ENCODE measurements around the gene HRH1. TPM values are rescaled to one million over a fixed set of nuclear protein-coding genes. Genes with fewer than 3 reads are reported as not detected.
A peak's percentile ranks its signal among the peaks of the same experiment; 100 is the strongest.

HRH1 gene
- total RNA-seq, 4 donors from 2014 or later = 2.0 to 9.7 (median 8.0) TPM

DNA sequence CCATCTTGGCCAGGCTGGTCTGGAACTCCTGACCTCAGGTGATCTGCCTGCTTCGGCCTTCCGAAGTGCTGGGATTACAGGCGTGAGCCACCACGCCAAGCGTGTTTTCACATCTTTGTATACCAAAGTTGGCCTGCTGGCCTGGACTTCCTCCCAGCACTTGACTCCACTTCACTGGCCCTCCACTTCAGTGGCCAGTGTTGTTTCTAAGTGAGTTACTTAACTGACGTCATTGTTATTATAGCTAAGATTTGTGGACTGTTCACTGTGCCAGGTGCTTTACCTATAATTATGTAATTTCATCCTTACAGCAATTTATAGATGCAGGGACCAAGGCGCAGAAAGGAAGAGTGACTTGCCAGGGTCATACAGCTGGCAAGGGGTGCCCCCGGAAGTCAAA is 52.0 kb downstream of the HRH1 start:
- Histone ChIP-seq H3K9me3 (no peaks in the 10 kb centered on the region), H3K27ac (no peak overlapping the region), H3K36me3 (no peaks in the 10 kb centered on the region), H3K4me1 (peaks cover 0 to 10% (median 6%) of the 10 kb centered on the region in 4 donors), H3K27me3 (no peaks in the 10 kb centered on the region), H3K4me3 (no peak overlapping the region)
- intact Hi-C loops (cut with DNase I; ENCODE audit: low total_unique reads) (no loop called here), in situ Hi-C loops (cut with MboI; ENCODE audit: low pct_ligation_motif_present in 1 of 4, low pct_unique_long_range_greater_than_20kb in 1 of 4, low sequenced_read_pairs in 3 of 4) (no loop called here)
- TF ChIP-seq POLR2AphosphoS5 (IDR thresholded peaks at IDR 0.05) (no peak), POLR2A (IDR thresholded peaks at IDR 0.05) (no peak), EP300 (IDR thresholded peaks at IDR 0.05; ENCODE audit: low read depth) (no peak)
- TF ChIP-seq, protein P1, sequence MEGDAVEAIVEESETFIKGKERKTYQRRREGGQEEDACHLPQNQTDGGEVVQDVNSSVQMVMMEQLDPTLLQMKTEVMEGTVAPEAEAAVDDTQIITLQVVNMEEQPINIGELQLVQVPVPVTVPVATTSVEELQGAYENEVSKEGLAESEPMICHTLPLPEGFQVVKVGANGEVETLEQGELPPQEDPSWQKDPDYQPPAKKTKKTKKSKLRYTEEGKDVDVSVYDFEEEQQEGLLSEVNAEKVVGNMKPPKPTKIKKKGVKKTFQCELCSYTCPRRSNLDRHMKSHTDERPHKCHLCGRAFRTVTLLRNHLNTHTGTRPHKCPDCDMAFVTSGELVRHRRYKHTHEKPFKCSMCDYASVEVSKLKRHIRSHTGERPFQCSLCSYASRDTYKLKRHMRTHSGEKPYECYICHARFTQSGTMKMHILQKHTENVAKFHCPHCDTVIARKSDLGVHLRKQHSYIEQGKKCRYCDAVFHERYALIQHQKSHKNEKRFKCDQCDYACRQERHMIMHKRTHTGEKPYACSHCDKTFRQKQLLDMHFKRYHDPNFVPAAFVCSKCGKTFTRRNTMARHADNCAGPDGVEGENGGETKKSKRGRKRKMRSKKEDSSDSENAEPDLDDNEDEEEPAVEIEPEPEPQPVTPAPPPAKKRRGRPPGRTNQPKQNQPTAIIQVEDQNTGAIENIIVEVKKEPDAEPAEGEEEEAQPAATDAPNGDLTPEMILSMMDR (IDR thresholded peaks at IDR 0.05) = no peak
- DNase-seq = no peak
- 84 to 97% methylated on average over 5 to 8 of the region's 8 CpGs for WGBS, 2 donors (ENCODE audit: low coverage in 1 of 2)

DNA sequence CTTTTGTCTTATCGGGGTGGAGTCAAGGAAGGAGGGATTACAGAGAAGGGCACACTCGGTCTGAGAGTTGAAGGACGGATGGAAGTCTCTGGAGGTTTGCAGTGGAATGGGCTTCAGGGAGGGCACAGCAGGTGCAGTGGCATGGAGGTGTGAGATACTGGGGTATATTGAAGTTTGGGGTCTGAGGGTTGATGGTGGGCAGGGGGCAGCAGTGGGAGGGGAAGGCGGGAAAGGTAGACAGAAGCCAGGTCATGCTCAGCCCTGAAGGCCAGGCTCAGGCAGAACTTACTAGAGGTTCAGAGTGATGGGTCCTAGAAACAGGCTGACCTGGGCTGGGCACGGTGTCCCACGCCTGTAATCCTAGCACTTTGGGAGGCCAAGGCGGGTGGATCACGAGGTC is 52.7 kb downstream of the HRH1 start:
- in situ Hi-C loops (cut with MboI; ENCODE audit: low pct_ligation_motif_present in 1 of 4, low pct_unique_long_range_greater_than_20kb in 1 of 4, low sequenced_read_pairs in 3 of 4) (no loop called here), intact Hi-C loops (cut with DNase I; ENCODE audit: low total_unique reads) (no loop called here)
- Histone ChIP-seq H3K9me3 (no peaks in the 10 kb centered on the region), H3K27ac (no peak overlapping the region), H3K27me3 (no peaks in the 10 kb centered on the region), H3K4me1 (peaks cover 0 to 13% (median 6%) of the 10 kb centered on the region in 4 donors), H3K4me3 (no peak overlapping the region), H3K36me3 (no peaks in the 10 kb centered on the region)
- 87 to 96% methylated on average over 3 to 8 of the region's 8 CpGs for WGBS, 2 donors (ENCODE audit: low coverage in 1 of 2)
- TF ChIP-seq, protein P1 (IDR thresholded peaks at IDR 0.05) = no peak
- TF ChIP-seq EP300 (IDR thresholded peaks at IDR 0.05; ENCODE audit: low read depth) (no peak), POLR2AphosphoS5 (IDR thresholded peaks at IDR 0.05) (no peak), POLR2A (IDR thresholded peaks at IDR 0.05) (no peak)
- DNase-seq = no peak

DNA sequence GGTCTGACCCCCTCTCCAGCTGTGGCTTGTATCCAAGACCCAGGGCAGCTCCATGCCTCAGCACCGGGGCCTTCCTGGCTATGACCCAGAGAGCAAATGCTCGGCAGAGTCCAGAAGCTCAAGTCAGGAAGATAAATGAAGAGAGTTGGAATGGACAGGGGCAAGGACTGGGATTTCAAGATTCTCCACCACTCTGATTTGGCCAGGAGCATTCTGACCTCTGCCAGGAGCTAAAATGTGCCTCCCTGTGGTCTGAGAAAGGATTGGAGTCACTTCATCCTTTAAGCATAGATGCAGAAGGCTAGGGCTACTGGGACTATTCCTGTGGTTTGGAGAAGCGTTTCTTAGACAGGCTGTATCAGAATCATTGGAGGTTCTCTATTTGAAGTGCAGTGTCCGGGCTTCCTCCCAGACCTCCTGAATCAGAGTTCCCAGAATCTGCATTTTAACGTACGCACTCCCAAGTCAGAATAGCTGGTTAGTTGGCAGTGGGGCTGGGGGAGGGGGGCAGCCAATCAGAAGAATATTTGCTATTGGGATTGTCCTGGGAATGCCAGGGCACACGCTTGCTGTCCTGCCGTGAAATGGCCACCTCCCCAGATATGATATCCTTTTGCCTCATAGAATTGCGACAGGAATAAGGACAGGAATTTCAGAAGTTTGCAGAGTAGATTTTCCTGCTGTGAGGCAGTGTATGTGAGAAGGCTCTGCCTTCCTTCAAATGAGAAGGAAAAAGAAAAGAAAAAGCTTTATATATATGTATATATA is 57.4 kb downstream of the HRH1 start:
- Histone ChIP-seq H3K36me3 (no peaks in the 10 kb centered on the region), H3K4me1 (peaks cover 0 to 21% (median 11%) of the 10 kb centered on the region in 4 donors)
- WGBS, 2 donors (ENCODE audit: low coverage in 1 of 2) = 77 to 80% methylated on average over 1 to 9 of the region's 9 CpGs

DNA sequence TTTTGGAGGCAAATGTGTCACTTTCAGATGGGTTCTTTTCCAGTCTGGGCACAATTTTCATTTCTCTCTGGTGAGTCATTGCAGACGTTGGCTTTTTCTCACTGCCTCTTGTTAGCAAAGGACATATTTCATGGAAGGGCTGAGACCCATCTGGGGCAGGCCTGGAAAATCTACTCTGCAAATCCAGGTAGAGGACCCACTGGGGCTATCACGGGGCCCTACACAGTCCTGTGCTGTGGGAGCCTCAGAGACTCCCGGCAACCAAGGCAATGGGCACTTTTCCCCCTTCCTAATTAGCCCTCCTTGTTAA is 58.0 kb downstream of the HRH1 start:
- Histone ChIP-seq H3K4me1 (peaks cover 0 to 21% (median 11%) of the 10 kb centered on the region in 4 donors), H3K4me3 (no peak overlapping the region), H3K27ac (peak overlapping the region in 3 of 4 donors; percentile 38 to 72 (median 49)), H3K9me3 (no peaks in the 10 kb centered on the region), H3K36me3 (no peaks in the 10 kb centered on the region), H3K27me3 (no peaks in the 10 kb centered on the region)
- in situ Hi-C loops (cut with MboI; ENCODE audit: low pct_ligation_motif_present in 1 of 4, low pct_unique_long_range_greater_than_20kb in 1 of 4, low sequenced_read_pairs in 3 of 4) (no loop called here), intact Hi-C loops (cut with DNase I; ENCODE audit: low total_unique reads) (no loop called here)
- TF ChIP-seq POLR2AphosphoS5 (IDR thresholded peaks at IDR 0.05) = no peak
- TF ChIP-seq POLR2A (IDR thresholded peaks at IDR 0.05) = no peak
- TF ChIP-seq, protein P1 (IDR thresholded peaks at IDR 0.05) = no peak
- TF ChIP-seq EP300 (IDR thresholded peaks at IDR 0.05; ENCODE audit: low read depth) = no peak
- DNase-seq = no peak
- 52 to 72% methylated on average over 3 of the region's 3 CpGs for WGBS, 2 donors (ENCODE audit: low coverage in 1 of 2)

More for the DNA sequence above, 57.4 kb downstream of the HRH1 start:
- intact Hi-C loops (cut with DNase I; ENCODE audit: low total_unique reads) (no loop called here), in situ Hi-C loops (cut with MboI; ENCODE audit: low pct_ligation_motif_present in 1 of 4, low pct_unique_long_range_greater_than_20kb in 1 of 4, low sequenced_read_pairs in 3 of 4) (no loop called here)
- peak overlapping the region in 3 of 4 donors; percentile 38 to 72 (median 49) for H3K27ac ChIP-seq
- no peaks in the 10 kb centered on the region for H3K9me3 ChIP-seq
- no peak for DNase-seq
- no peak overlapping the region for H3K4me3 ChIP-seq
- no peaks in the 10 kb centered on the region for H3K27me3 ChIP-seq
- TF ChIP-seq POLR2A (IDR thresholded peaks at IDR 0.05) (no peak), POLR2AphosphoS5 (IDR thresholded peaks at IDR 0.05) (no peak), EP300 (IDR thresholded peaks at IDR 0.05; ENCODE audit: low read depth) (no peak)
- TF ChIP-seq, protein P1 (IDR thresholded peaks at IDR 0.05) = no peak
